Stimulated activated CD4-positive, alpha-beta T cell treated with anti-CD3 and anti-CD28 coated beads, TNF-alpha, amount 100 ng/mL, for 1 hour (primary cell): ENCODE data around the gene PTGES2.
"Not testable (repeated sequence)": the region's sequence is repeated elsewhere in the genome, so short reads cannot be mapped to it uniquely, and the experiment has no call there.

Experiments used
- DNase-seq, 3 donors: peaks; one replicate each; pipeline ENCODE4 v3.0.0-alpha.2; 2020; ENCODE audit warnings: low read depth in 3 of 3, low spot score in 1 of 3

Gene PTGES2

DNA sequence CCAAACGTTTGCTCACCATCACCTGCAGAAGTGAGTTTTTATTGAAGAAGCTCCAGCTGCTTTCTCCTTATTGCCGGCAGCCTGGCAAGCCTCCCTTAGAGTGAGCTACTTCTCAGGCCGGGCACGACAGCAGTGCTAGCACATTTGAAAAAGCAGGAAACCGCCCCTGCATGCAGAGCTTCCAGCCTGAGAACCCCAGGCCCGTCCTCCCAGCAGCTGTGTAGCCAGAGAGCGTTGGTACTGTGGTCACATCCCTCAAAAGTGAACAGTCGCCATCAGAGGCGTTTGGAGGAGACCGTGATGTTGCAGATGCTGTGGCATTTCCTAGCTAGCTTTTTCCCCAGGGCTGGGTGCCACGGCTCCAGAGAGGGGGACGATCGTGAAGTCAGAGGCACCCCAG is 36.0 kb downstream of the PTGES2 start:
- no peak for DNase-seq

GRCh38 chr9:128091144-128091543 is 36.4 kb downstream of the PTGES2 start:
- DNase-seq = no peak

DNA sequence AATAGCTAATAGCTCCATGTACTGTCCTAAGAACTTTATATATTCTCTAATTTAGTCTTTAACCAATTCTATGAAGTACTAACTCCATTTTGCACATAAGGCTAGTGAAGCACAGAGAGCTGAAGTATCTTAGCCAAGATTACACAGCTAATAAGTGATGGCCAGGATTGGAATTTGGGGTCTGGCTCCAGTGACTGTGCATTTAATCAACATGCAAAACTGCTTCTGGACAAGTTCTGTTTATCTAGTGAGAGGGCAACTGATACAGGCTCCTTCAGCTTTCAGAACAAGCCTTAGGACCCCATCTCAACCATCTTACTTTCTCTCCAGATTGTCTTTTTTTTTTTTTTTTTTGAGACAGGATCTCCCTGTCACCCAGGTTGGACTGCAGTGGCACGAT is 38.2 kb downstream of the PTGES2 start:
- no peak for DNase-seq

GRCh38 chr9:128088253-128088945 is 39.1 kb downstream of the PTGES2 start:
- DNase-seq = no peak

DNA sequence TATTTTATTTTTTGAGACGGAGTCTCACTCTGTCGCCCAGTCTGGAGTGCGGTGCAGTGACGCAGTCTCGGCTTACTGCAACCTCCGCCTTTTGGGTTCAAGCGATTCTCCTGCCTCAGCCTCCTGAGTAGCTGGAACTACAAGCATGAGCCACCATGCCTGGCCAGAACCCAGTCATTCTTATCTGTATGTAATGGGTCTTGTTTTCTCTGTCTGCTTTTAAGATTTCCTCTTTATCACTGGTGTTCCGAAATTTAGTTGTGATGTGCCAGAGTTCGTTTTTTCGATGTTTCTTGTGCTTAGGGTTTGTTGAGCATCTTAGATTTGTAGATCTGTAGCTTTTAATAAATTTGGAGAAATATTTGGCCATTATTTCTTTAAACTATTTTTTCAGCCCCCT is 40.3 kb downstream of the PTGES2 start:
- no peak for DNase-seq

GRCh38 chr9:128085943-128086342 is 41.6 kb downstream of the PTGES2 start:
- no peak for DNase-seq

GRCh38 chr9:128084746-128085145 is 42.8 kb downstream of the PTGES2 start:
- DNase-seq = no peak

- DNase-seq = no peak
Observed at GRCh38 chr9:128082151-128082550, 45.4 kb downstream of the PTGES2 start.

- no peak for DNase-seq
Observed at GRCh38 chr9:128081056-128081455, 46.5 kb downstream of the PTGES2 start.

- DNase-seq = no peak
Observed at GRCh38 chr9:128080206-128080605, 47.3 kb downstream of the PTGES2 start.

DNA sequence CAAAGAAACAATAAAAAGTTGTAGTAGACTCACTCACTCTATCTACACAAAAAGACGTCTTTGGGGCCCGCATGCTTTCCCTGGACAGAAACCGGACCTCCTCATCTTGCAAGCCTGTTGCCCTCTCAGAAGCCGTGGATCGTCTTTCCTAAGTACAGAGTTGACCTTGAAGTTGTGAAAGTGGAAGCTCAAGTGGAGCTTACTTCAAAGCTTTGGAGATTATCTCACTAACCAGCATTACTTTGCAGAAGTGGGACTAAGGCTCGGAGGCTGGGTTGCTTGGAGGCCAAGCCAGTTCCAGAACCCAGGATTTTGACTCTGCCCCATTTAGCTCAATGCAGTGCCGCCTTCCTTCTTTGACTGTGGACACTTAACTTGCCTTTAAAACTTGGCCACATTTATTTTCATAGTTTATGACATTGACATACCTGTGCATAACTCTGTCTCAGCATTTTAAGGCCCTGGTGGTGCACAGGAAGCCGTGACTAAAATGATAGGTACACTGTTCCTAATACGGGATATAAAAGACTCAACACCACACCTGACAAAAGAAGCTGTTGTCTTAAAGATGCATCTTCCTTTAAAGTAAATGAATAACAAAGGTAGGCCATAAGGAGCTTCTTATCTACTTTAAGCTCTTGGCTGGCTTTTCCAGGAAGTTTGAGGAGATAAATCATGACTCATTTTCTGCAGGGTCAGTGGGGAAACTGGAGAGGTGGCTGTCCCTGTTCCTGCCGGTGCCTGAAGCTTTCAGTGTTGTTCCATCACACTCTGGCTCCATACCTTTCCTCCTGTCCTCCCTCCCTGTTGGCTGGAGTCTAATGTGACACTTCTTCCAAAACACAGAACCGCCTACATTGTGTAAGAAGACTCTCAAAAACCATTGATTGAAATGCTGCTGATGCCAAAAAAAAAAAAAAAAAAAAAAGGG is 48.8 kb downstream of the PTGES2 start:
- no peak for DNase-seq

DNA sequence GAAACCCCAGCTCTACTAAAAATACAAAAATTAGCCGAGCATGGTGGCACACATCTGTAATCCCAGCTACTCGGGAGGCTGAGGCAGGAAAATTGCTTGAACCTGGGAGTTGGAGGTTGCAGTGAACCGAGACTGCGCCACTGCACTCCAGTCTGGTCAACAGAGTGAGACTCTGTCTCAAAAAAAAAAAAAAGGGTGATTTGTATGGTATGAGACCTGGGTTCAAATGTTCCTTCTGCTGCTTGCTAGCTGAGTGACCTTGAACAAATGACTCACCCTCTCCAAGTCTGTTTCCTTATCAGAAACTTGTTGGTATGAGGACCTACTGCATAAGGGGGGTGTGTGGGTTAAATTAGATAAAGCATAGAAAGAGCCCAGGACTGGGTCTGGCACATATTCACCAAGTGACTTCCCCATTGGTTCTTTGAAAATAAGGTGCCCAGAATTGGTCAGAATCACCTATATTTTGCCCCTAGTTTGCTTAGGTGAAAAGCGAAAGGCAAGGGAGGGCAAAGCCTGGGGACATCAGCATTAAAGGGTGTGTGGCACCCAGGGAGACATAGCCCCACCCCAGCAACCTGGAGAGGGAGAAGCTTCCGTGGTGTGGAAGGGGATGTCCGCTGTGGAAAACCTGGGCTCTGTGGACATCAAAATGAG is 49.6 kb downstream of the PTGES2 start:
- no peak for DNase-seq

GRCh38 chr9:128073253-128073886 is 54.2 kb downstream of the PTGES2 start:
- DNase-seq = no peak

- DNase-seq = peak in 2 of 3 donors; percentile 17 to 32
Observed at GRCh38 chr9:128072144-128073021, 55.1 kb downstream of the PTGES2 start.

- DNase-seq = not testable (repeated sequence)
Observed at GRCh38 chr9:128071475-128071874, 56.1 kb downstream of the PTGES2 start.

DNA sequence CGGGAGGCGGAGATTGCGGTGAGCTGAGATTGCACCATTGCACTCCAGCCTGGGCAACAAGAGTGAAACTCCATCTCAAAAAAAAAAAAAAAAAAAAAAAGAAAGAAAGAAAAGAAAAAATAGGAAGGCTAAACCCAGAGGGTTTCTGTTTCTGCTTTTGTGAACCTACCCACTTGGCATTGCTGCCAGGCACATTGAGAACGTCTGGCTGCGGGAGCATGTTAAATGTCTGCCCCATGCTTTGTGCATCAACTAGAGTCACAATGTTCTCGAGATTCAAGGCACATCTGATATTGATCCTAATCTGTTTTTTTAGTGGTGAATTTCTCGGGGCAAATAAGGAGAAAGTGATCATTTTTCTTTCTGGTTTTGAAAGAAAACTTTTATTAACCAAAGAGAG is 56.7 kb downstream of the PTGES2 start:
- no peak for DNase-seq
